Mesodermal cell (in vitro differentiated cells): ENCODE results near the gene PIK3R5.
"Not testable (repeated sequence)": the region's sequence is repeated elsewhere in the genome, so short reads cannot be mapped to it uniquely, and the experiment has no call there.

Source experiments
- H3K27ac ChIP-seq: 2 replicates; pipeline ENCODE4 v1.7.0; 2013; ENCODE audit warnings: mild to moderate bottlenecking, low read depth, low read length, moderate library complexity; ENCODE audit not compliant: severe bottlenecking
- H3K36me3 ChIP-seq: 2 replicates; pipeline ENCODE4 v1.7.1; 2013; ENCODE audit warnings: mild to moderate bottlenecking, low read length, moderate library complexity; ENCODE audit not compliant: control insufficient read depth, insufficient read depth
- H3K4me1 ChIP-seq: one replicate; pipeline ENCODE4 v1.7.1; 2013; ENCODE audit warnings: mild to moderate bottlenecking, low read length; ENCODE audit not compliant: insufficient read depth, control insufficient read depth, poor library complexity, severe bottlenecking
- H3K4me3 ChIP-seq: 2 replicates; pipeline ENCODE4 v1.7.0; 2013; ENCODE audit warnings: low read length, control low read depth, mild to moderate bottlenecking; ENCODE audit not compliant: insufficient read depth, poor library complexity, severe bottlenecking; ENCODE audit errors: extremely low read depth
- H3K9me3 ChIP-seq: 2 replicates; pipeline ENCODE4 v1.7.1; 2013; ENCODE audit warnings: mild to moderate bottlenecking, low read length, moderate library complexity; ENCODE audit not compliant: control insufficient read depth
- WGBS, 2 experiments: methylation state at CpG; one replicate each; pipeline ENCODE4 v1.1.5; 2013; ENCODE audit warnings: missing lambda C conversion rate in 2 of 2; ENCODE audit not compliant: insufficient coverage in 2 of 2; 5-methylcytosine and 5-hydroxymethylcytosine counted together

The PIK3R5 gene

DNA sequence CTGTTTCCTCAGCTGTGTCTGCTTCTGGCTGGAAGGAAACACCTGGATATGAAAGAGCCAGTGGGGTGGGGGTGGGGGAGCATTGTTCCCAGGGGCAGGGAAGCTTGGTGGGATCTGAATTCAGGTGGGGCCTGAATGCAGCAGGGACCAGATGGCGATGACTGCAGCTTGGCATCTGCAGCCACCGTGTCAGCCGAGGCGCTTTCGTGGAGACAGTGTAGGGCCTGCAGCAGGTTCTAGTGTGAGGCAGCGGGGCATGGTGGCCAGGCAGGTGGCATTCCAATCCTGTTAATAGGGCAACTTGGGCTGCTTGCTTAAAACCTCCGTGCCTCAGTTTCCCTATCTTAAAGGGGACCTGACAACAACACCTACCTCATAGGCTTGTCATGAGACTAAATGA, 99.7 kb downstream of the PIK3R5 start:
- H3K36me3 ChIP-seq, result no peaks in the 10 kb centered on the region
- H3K27ac ChIP-seq, result no peak overlapping the region
- 89 to 95% methylated on average over 6 to 7 of the region's 7 CpGs for WGBS, 2 experiments
- no peaks in the 10 kb centered on the region for H3K4me1 ChIP-seq
- no peaks in the 10 kb centered on the region for H3K9me3 ChIP-seq
- H3K4me3 ChIP-seq, result no peak overlapping the region

DNA sequence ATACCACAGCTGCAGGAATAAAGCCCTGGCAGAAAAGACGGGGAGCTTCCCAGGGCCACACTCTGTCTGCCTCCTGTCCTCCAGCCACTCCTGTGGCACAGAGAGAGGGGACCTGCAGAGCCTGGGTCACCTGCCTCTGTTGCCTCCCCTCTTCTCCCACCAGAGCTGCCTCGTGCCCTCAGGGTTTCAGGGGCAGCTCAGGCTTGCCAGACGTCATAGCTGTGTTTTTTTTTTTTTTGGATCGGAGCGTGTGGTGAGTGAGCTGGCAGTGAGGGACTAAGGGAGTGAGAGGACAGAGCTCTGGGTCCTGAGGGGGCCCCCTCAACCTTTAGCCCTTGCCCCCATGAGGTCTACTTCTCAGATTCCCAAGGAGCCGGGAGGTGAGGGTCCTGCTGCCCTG, 100.1 kb downstream of the PIK3R5 start:
- Histone ChIP-seq H3K9me3 (no peaks in the 10 kb centered on the region), H3K4me1 (no peaks in the 10 kb centered on the region), H3K36me3 (no peaks in the 10 kb centered on the region), H3K4me3 (no peak overlapping the region), H3K27ac (no peak overlapping the region)
- 80 to 93% methylated on average over 1 to 3 of the region's 6 CpGs for WGBS, 2 experiments

DNA sequence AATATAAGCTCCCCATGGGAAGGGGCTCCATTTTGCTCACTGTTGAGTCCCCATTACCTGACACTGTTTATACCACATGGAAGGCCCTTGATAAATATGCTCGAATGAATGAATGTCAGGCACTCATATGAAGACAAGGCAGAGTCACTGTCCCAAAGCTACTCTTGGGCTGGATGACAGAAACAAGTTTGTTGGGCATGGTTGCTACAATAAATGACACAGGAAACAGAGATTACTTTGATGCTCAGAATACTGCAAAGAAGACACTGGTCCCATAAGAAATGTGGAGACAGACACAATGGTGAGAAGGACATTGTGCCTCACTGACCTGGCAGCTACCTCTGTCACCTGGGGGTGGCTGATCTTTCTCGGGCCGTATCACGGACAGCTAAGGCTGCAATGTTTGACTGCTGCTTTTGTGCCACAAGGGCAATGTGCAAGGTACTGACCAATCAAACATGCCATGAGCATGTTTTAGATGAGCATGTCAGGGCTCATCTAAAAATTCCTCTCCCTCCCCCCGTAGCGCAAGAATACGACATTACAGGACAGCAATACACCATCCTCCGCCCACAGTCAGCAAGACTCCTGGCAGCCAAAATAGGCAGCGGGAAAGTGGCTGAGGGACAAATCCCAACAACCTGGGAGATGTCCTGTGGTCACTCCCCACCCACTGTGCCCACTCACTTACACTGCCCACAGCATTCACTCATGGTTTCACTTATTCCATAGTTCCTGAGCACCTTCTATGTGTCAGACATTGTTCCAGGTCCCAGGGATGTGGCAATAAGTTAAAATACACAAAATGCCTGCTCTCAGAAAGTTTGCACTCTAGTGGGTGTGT, 103.1 kb downstream of the PIK3R5 start:
- Histone ChIP-seq H3K9me3 (no peaks in the 10 kb centered on the region), H3K36me3 (no peaks in the 10 kb centered on the region)
- WGBS, 2 experiments, result 83 to 96% methylated on average over 4 to 9 of the region's 9 CpGs

DNA sequence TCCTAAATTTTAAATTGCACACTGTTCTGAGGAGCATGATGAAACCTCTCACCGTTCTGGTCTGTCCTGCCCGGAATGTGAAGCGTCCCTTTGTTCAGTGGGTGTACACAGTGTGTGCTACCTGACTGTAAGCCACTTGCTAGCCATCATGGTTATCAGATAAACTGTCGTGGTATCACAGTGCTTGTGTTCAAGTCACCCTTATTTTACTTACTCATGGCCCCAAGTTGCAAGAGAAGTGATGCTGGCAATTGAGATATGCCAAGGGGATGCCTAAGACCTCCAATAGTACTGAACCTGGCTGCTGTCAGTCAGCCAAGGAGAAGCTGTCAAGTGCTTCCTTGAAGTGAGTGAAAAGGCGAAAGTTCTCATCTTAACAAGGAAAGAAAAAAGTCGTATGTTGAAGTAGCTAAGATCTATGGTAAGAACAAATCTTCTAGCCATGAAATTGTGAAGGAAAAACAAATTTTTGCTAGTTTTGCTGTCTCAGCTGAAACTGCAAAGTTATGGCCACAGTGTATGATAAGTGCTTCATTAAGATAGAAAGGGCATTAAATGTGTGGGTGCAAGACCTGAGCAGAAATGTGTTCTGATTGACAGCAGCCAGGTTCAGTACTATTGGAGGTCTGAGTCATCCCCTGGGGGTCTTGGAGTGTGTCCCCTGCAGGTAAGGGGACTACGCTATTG, 103.9 kb downstream of the PIK3R5 start:
- 84 to 94% methylated on average over 5 to 7 of the region's 7 CpGs for WGBS, 2 experiments
- Histone ChIP-seq H3K27ac (no peak overlapping the region), H3K36me3 (no peaks in the 10 kb centered on the region), H3K4me3 (no peak overlapping the region), H3K4me1 (peaks cover 10% of the 10 kb centered on the region), H3K9me3 (no peaks in the 10 kb centered on the region)

More for the DNA sequence above, 103.1 kb downstream of the PIK3R5 start:
- H3K27ac ChIP-seq, result no peak overlapping the region
- H3K4me3 ChIP-seq, result no peak overlapping the region
- H3K4me1 ChIP-seq, result peaks cover 10% of the 10 kb centered on the region

DNA sequence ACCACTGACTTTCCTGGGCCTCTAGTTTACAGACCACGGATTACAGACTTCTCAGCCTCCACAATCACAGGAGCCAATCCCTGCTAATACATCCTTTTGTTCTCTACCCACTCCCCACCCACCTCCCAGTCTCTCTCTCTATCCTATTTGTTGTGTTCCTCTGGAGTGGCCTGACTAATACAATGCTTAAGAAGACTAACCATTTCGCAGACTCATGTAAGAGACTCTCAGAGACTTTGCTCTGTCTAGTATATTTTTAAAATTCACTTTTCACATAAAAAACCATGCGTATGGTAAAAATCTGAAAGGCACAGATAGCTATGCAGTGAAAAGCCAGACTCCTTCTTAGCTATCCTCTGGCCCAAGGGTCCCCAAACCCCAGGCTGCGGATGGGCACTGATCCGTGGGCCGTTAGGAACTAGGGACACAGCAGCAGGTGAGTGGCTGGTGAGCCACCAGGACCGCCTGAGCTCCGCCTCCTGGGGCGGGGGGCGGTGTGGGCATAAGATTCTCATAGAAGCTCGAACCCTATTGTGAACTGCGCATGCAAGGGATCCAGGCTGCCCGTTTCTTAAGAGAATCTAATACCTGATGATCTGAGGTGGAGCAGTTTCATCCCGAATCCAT, 105.6 kb downstream of the PIK3R5 start:
- Histone ChIP-seq H3K9me3 (no peaks in the 10 kb centered on the region), H3K36me3 (no peaks in the 10 kb centered on the region), H3K4me1 (peaks cover 10% of the 10 kb centered on the region), H3K27ac (no peak overlapping the region), H3K4me3 (no peak overlapping the region)
- 88 to 92% methylated on average over 12 of the region's 14 CpGs for WGBS, 2 experiments

DNA sequence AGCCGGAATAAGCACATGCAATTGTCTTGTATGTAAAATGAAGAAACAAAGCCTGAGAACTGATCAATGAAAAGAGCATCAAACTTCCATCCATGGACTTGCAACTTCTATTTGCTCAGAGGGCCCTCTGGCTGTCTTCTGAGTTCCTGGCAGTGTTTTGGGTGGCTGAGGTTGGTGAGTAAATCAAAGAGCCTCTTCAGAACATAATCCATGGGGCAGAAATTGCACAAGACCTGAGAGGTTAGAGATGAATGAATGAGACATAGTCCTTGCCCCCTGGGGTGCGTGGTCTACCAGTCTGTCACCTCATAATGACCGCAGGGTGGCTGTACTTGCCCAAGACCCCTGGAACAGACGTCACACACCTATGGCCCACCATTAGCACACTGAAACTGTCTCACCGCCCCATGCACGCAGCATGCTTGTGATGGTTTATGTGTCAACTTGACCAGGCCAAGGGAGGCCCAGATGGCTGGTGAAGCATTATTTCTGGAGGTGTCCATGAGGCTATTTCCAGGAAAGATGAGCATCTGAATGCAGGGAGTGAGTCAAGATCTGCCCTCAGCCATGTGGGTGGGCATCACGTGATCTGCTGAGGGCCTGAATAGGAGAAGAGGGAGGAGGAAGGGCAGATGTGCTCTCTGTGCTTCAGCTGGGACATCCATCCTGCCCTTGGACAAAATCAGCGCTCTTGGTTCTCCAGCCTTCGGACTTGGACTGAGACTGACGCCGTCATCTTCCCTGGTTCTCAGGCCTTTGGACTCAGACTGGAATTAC, 106.3 kb downstream of the PIK3R5 start:
- Histone ChIP-seq H3K4me3 (no peak overlapping the region), H3K4me1 (peaks cover 10% of the 10 kb centered on the region), H3K36me3 (no peaks in the 10 kb centered on the region), H3K27ac (peak overlapping the region; percentile 24), H3K9me3 (no peaks in the 10 kb centered on the region)
- 85 to 94% methylated on average over 6 to 7 of the region's 11 CpGs for WGBS, 2 experiments

DNA sequence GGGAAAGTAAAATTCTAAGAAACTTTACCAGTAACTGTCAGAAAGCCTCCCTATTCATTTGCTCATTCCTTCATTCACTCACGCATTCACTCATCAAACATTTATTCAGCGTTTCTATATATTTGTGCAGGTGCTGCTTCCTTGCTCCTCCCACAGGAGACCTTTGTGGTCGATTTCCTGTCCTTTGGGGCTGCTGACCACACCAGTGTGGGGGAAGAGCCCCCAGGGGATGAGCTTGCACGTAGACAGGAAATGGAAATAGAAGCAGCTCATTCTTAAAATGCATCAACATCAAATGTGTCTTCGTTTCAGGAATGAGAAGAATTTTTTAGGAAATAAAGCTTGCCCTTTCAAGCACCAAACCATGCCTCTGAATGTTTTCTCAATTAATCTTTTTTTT, 107.6 kb downstream of the PIK3R5 start:
- H3K27ac ChIP-seq, result no peak overlapping the region
- H3K4me3 ChIP-seq, result no peak overlapping the region
- peaks cover 10% of the 10 kb centered on the region for H3K4me1 ChIP-seq
- WGBS, 2 experiments, result 52% methylated on average over 3 of the region's 5 CpGs; no CpG with 5 or more reads in 1 of the 2 experiments
- no peaks in the 10 kb centered on the region for H3K9me3 ChIP-seq
- no peaks in the 10 kb centered on the region for H3K36me3 ChIP-seq

DNA sequence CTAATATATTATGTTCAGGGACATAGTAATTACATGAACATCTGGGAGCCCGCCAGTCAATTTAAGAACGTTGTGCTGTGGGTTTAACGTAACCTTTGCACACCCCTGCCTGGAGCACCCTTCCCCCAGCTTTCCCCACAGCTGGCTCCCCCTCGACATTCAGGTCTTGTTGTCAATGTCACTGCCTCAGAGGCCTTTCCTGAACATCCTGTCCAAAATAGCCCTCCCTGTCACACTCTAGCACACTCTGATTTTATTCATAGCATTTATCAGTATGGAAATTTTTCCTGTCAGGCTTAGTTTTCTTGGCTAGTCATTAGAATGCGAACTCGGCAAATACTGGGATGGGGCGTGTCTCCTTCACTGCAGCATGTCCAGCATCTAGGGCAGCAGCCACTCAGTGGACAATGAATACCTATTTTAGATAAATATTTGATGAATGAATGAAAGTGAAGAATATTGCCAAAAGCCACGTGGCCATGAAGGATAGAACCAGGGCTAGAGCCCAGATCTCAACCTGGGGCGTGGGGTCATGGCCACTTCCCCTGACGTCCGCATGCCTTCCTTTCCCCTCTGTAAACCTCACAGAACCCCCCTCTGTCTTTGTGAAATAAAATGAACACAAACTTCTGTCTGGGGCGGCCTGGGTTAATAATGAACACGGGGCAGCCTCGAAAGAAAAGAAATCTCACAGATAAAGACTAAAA, 108.5 kb downstream of the PIK3R5 start:
- H3K4me3 ChIP-seq, result no peak overlapping the region
- H3K36me3 ChIP-seq, result no peaks in the 10 kb centered on the region
- H3K9me3 ChIP-seq, result no peaks in the 10 kb centered on the region
- 77 to 83% methylated on average over 7 to 10 of the region's 14 CpGs for WGBS, 2 experiments
- H3K4me1 ChIP-seq, result peaks cover 10% of the 10 kb centered on the region
- no peak overlapping the region for H3K27ac ChIP-seq

DNA sequence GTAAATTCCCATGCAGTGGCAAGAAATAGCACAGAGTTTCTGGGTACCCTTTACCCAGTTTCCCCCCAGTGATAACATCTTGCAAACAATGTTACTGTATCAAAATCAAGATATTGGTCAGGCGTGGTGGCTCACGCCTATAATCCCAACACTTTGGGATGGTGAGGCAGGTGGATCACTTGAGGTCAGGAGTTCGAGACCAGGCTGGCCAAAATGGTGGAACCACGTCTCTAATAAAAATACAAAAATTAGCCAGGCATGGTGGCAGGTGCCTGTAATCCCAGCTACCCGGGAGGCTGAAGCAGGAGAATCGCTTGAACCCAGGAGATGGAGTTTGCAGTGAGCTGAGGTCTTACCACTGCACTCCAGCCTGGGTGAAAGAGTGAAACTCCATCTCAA, 109.3 kb downstream of the PIK3R5 start:
- 50 to 90% methylated on average over 2 to 4 of the region's 6 CpGs for WGBS, 2 experiments
- not testable (repeated sequence) for H3K27ac ChIP-seq, H3K4me1 ChIP-seq, H3K36me3 ChIP-seq, H3K4me3 ChIP-seq, H3K9me3 ChIP-seq
